ENCODE data around the gene CARD9.
"Not testable (repeated sequence)": the region's sequence is repeated elsewhere in the genome, so short reads cannot be mapped to it uniquely, and the experiment has no call there.

- TF ChIP-seq CTCF, POLR2A (IDR thresholded peaks at IDR 0.05): not testable (repeated sequence)
Observed at GRCh38 chr9:136319955-136320354, 53.5 kb downstream of the CARD9 start.
